HG03342 (cell line): ENCODE data around the gene SMC6.

ENCODE experiments used
- ATAC-seq: cut with Tn5 transposase; IDR thresholded peaks from one replicate; pipeline ENCODE4 v1.9.1; 2021; ENCODE audit warnings: mild to moderate bottlenecking, moderate library complexity; ENCODE audit not compliant: unreplicated experiment

Gene SMC6

DNA sequence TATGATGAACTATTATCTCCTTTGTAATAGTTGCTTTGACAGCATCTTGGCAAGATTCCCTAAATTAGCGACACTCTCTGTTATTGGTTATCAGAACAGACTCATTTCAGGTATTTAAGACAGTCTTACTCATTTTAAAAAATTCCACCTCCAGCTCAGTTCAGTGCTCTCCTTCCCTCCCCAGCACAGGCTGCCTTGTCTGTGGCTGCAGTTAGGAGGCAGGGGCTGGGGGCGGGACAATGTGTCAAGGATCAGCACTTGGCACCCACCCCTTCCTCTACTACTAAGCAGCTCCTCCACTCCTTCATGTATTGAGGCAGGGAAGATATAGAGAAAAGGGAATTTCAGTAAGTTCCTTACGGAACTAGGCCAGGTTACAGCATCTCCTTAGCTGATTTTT, 128.2 kb downstream of the SMC6 start:
- no peak for ATAC-seq

DNA sequence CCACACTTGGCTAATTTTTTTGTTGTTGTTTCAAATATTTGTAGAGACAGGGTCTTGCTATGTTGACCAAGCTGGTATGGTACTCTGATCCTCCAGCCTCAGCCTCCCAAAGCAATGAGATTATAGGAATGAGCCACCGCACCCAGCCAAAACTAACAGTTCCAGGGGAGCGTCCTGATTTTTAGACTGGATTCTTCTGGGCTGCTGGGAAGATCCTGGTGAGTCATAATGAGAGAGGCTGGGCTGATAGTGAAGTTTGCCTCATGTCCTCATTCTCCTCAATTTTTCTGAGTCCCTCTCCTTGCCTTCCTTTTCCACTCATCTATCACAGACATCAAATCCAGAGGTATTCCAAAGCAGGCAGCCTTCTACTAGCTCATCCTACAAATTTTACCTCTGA, 131.8 kb downstream of the SMC6 start:
- ATAC-seq, result no peak

- ATAC-seq, result no peak
Observed at GRCh38 chr2:17620841-17621240, 132.8 kb downstream of the SMC6 start.

DNA sequence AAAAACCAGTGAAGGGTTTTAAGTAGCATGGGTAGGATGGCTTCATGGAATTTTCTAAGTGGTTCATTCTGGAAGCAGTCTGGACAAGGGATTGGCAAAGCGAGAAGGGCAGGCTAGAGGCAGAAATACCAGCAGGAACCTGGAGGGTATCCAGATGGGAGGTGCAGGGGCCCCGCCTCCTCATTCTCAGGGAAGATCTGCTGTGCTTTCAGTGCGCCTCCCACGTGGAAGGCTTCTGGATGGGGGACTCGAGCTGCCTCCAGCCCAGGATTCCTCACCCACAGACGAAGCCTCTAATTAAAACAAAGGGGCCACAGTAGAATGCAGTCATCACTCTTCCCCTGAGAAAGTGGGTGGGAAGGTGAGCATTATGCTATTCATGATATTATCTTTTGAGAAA, 133.3 kb downstream of the SMC6 start:
- no peak for ATAC-seq

DNA sequence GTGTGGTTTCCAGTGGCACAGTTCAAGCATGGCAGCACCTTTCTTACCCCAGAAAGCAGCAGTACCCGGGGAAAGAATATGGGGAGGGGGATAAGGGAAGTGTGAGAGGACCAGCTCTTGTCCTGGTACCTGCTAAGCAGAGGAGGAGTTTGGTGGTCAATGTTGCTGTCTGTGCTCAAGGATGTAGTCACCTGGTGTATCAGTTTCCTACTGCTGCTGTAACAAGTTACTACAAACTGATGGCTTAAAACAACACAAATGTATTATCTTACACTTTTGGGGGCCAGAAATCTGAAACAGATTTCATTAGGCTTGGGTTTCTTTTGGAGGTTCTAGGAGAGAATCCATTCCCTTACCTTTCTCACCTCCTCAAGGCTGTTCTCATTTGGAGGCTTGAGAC, 135.7 kb downstream of the SMC6 start:
- ATAC-seq, result no peak

DNA sequence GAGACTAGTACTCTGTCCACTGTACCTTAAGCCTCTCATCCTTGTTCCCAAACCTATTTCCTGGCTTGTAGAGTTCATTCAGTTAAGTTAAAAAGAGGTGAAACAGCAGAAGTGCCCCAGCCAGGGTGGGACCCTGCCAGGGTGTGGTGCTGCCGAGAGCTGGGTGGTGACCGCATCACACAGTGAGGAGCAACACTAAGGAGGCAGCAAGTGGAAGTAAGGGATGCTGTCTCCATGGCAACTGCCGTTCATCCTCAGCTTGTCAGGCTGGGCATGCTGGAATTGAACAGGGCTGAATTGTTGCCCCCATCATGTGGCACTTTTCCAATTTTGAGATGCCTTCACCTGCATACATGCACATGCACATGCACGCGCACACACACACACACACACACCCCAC, 136.1 kb downstream of the SMC6 start:
- ATAC-seq, result no peak

- no peak for ATAC-seq
Observed at GRCh38 chr2:17616405-17616804, 137.2 kb downstream of the SMC6 start.

DNA sequence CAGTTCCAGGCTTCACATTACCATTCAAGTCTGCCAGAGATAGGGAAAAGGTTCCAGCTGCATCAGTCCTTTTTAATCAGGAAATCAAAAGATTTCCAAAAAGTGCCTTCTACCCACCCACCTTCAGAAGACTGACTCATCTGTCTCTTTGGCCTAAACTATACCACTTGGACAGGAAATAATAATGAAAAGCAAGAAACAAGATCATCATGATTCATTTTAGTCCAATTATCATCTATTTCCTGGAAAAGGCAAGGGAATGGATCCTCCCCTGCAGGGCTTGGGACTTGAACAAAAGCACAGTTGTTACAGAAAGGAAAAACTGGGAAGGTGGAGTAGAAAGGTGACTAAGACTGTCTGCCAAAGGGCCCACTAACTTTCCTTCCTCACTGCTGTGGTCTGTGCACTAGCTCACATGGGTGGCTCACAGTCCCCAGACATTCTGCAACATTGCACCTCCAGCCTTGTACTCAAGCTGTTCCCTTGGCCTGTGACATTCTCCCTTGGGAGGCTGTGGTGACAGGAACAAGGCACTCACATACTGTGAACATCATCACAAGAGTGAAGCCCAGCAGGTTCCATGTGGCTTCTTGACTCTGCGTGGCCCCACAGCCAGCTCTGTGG, 137.8 kb downstream of the SMC6 start:
- no peak for ATAC-seq

- no peak for ATAC-seq
Observed at GRCh38 chr2:17615147-17615546, 138.5 kb downstream of the SMC6 start.

GRCh38 chr2:17614174-17614930, 139.3 kb downstream of the SMC6 start:
- no peak for ATAC-seq
